ENCODE results near the gene CDK11B. TPM values are rescaled to one million over a fixed set of nuclear protein-coding genes. Genes with fewer than 3 reads are reported as not detected.

CDK11B gene
- total RNA-seq, 1 donor from 2014 or later, result 16.5 TPM

DNA sequence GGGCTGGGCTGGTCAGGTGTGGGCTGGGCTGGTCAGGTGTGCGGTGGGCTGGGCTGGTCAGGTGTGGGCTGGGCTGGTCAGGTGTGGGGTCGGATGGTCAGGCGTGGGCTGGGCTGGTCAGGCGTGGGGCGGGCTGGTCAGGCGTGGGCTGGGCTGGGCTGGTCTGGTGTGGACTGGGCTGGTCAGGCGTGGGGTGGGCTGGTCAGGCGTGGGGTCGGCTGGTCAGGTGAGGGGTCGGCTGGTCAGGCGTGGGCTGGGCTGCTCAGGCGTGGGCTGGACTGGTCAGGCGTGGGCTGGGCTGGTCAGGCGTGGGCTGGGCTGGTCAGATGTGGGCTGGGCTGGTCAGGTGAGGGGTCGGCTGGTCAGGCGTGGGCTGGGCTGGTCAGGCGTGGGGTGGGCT, 53.1 kb downstream of the CDK11B start:
- TF ChIP-seq, protein P1, sequence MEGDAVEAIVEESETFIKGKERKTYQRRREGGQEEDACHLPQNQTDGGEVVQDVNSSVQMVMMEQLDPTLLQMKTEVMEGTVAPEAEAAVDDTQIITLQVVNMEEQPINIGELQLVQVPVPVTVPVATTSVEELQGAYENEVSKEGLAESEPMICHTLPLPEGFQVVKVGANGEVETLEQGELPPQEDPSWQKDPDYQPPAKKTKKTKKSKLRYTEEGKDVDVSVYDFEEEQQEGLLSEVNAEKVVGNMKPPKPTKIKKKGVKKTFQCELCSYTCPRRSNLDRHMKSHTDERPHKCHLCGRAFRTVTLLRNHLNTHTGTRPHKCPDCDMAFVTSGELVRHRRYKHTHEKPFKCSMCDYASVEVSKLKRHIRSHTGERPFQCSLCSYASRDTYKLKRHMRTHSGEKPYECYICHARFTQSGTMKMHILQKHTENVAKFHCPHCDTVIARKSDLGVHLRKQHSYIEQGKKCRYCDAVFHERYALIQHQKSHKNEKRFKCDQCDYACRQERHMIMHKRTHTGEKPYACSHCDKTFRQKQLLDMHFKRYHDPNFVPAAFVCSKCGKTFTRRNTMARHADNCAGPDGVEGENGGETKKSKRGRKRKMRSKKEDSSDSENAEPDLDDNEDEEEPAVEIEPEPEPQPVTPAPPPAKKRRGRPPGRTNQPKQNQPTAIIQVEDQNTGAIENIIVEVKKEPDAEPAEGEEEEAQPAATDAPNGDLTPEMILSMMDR (IDR thresholded peaks at IDR 0.05), result no peak
- TF ChIP-seq POLR2A (IDR thresholded peaks at IDR 0.05), result no peak
- TF ChIP-seq POLR2AphosphoS5 (IDR thresholded peaks at IDR 0.05; ENCODE audit: insufficient read depth in 1 of 2, low read depth in 1 of 2), result no peak
- H3K27me3 ChIP-seq, result no peaks in the 10 kb centered on the region
- intact Hi-C loops (cut with DNase I), result no loop called here
- DNase-seq (ENCODE audit: extremely low spot score in 2 of 2), result no peak
- no peaks in the 10 kb centered on the region for H3K36me3 ChIP-seq
- H3K9me3 ChIP-seq, result no peaks in the 10 kb centered on the region
- H3K27ac ChIP-seq, result no peak overlapping the region
- H3K4me3 ChIP-seq, result no peak overlapping the region
- H3K4me1 ChIP-seq, result no peaks in the 10 kb centered on the region

DNA sequence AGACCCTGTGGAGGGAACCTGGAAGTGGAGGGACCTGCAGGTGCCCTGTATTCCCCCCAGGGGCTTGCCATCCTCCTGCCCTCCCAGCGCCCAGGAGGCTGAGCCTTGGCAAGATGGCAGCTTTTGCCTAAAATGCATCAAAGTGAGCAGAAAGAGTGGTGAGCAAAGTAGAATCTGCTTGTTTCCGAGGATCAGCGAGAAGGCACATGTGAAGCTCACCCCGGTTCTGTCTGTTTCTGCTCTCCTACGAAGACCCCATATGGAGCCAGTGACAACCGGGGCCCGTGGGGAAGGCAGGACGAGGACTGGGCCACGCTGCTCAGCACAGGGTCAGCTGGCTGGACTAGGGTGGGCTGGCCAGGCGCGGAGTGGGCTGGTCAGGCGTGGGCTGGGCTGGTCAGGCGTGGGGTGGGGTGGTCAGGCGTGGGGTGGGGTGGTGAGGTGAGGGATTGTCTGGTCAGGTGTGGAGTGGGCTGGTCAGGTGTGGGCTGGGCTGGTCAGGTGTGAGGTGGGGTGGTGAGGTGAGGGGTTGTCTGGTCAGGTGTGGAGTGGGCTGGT, 53.7 kb downstream of the CDK11B start:
- Histone ChIP-seq H3K27me3 (no peaks in the 10 kb centered on the region), H3K4me3 (no peak overlapping the region)

DNA sequence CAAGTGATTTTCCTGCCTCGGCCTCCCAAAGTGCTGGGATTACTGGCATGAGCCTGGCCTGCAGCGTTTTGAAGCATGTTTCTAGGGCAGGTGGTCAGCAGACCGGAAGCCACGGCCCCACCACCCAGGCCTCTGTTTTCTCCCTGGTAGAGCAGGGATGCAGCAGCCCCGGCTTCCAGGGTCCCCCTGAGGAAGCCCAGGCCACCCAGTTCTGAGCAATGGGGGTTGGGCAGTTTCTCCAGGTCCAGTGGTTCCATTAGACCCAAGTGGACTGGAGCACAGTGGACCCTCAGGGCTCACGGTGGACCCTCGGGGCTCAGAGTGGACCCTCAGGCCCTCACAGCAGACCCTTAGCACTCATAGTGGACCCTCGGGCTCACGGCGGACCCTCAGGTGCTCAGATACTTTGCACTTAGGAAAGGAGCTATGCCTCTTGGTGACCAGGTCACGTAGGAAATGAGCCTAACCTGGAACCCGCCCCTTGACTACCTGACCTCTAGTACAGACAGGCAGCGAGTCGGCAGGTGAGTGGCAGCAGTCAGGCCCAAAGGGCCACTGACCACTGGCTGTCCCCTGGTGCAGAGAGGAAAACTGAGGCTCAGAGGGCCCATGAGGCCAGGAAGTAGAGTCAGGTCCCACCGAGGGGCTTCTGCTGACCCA, 54.3 kb downstream of the CDK11B start:
- intact Hi-C loops (cut with DNase I), result no loop called here

More for the DNA sequence above, 53.7 kb downstream of the CDK11B start:
- Histone ChIP-seq H3K4me1 (peaks cover 4% of the 10 kb centered on the region), H3K9me3 (no peaks in the 10 kb centered on the region), H3K36me3 (no peaks in the 10 kb centered on the region), H3K27ac (no peak overlapping the region)
- TF ChIP-seq POLR2A (IDR thresholded peaks at IDR 0.05), result no peak
- TF ChIP-seq POLR2AphosphoS5 (IDR thresholded peaks at IDR 0.05; ENCODE audit: insufficient read depth in 1 of 2, low read depth in 1 of 2), result no peak
- intact Hi-C loops (cut with DNase I), result no loop called here
- no peak for DNase-seq (ENCODE audit: extremely low spot score in 2 of 2)

DNA sequence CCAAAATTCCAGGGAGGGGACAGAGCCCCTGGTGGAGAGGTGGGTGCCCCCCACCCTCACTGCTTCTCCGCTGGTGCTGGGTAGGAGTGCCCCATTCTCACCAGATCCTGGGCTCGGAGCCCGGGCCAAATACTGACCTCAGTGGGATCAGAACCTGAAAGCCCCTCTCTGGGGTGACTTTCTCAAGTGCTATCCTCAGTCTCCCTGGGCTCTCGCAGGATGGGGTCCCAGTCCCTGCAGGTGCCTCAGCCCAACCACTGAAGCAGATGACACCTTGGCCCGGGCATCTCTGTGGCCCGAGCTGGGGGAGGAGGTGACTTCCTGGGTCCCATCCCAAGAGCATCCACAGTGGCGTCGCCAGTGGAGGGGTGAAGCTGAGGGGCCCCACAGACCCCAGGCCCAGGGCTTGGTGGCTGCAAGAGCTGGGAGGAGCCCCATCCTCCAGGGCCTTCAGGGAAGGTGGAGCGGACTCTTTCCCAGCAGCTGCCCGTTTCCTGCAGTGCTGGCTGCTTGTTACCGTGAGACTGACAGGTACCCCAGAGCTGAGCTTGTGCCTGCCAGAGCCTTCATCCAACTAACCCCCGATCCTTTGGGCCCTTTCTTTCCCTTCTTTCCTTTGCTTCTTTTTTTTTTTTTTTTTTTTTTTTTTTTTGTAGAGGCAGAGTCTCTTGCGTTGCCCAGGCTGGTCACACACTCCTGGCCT, 55.0 kb downstream of the CDK11B start:
- Histone ChIP-seq H3K27me3 (no peaks in the 10 kb centered on the region), H3K4me1 (peaks cover 9% of the 10 kb centered on the region), H3K4me3 (no peak overlapping the region), H3K9me3 (no peaks in the 10 kb centered on the region), H3K36me3 (no peaks in the 10 kb centered on the region), H3K27ac (no peak overlapping the region)
- no peak for DNase-seq (ENCODE audit: extremely low spot score in 2 of 2)
- intact Hi-C loops (cut with DNase I), result no loop called here
- TF ChIP-seq POLR2AphosphoS5 (IDR thresholded peaks at IDR 0.05; ENCODE audit: insufficient read depth in 1 of 2, low read depth in 1 of 2) (no peak), POLR2A (IDR thresholded peaks at IDR 0.05) (no peak)
- TF ChIP-seq, protein P1 (IDR thresholded peaks at IDR 0.05), result no peak

More for the DNA sequence above, 54.3 kb downstream of the CDK11B start:
- no peak for DNase-seq (ENCODE audit: extremely low spot score in 2 of 2)
- no peak overlapping the region for H3K4me3 ChIP-seq
- no peaks in the 10 kb centered on the region for H3K27me3 ChIP-seq
- H3K9me3 ChIP-seq, result no peaks in the 10 kb centered on the region
- peaks cover 4% of the 10 kb centered on the region for H3K4me1 ChIP-seq
- H3K27ac ChIP-seq, result no peak overlapping the region
- TF ChIP-seq, protein P1 (IDR thresholded peaks at IDR 0.05), result no peak
- no peak for TF ChIP-seq POLR2A (IDR thresholded peaks at IDR 0.05)
- TF ChIP-seq POLR2AphosphoS5 (IDR thresholded peaks at IDR 0.05; ENCODE audit: insufficient read depth in 1 of 2, low read depth in 1 of 2), result no peak
- no peaks in the 10 kb centered on the region for H3K36me3 ChIP-seq

DNA sequence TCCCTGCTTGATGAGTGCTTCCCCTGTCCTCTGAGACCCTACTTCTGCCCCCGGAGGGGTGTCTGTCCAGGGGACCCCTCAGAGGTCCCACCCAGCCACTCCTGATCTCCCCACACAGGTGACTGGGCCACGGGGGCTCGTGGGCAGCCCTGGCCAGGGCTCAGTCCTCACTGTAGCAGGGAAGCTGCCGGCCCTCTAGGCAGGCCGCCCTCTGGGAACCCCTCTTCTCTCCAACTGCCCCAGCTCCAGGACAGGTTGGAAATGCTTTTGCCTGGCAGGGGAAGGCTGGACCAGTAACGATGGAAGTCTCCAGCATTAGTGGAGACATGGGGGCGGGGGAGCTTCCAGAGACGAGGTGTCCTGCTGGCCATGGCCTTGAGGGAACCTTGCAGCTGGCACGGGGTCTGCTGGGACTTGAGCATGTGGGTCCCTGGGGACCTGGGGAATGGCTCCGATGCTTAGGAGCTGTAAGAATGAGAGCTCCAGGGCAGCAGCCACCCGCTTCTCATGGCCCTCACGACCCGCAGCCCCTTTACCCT, 55.8 kb downstream of the CDK11B start:
- Histone ChIP-seq H3K4me3 (no peak overlapping the region), H3K27ac (no peak overlapping the region), H3K4me1 (peaks cover 9% of the 10 kb centered on the region), H3K9me3 (no peaks in the 10 kb centered on the region), H3K36me3 (no peaks in the 10 kb centered on the region), H3K27me3 (peaks cover 3% of the 10 kb centered on the region)
- intact Hi-C loops (cut with DNase I), result no loop called here
- no peak for DNase-seq (ENCODE audit: extremely low spot score in 2 of 2)
- TF ChIP-seq POLR2A (IDR thresholded peaks at IDR 0.05), result no peak
- no peak for TF ChIP-seq POLR2AphosphoS5 (IDR thresholded peaks at IDR 0.05; ENCODE audit: insufficient read depth in 1 of 2, low read depth in 1 of 2)
- TF ChIP-seq, protein P1 (IDR thresholded peaks at IDR 0.05), result no peak

All from vagina (tissue), 2 donors.